Large intestine (tissue), 3 donors: ENCODE results near the gene HHEX. TPM values are rescaled to one million over a fixed set of nuclear protein-coding genes. Genes with fewer than 3 reads are reported as not detected.

Experiments
- DNase-seq, 2 donors: peaks; one replicate each; pipeline versions ENCODE4 v3.0.0 to v3.0.0-alpha.2; 2013
- H3K27ac ChIP-seq: one replicate; pipeline ENCODE4 v1.5.1; 2013; ENCODE audit warnings: low read length
- H3K27me3 ChIP-seq: 2 replicates; pipeline ENCODE4 v1.6.1; 2013; ENCODE audit warnings: low read length; ENCODE audit not compliant: control insufficient read depth, insufficient read depth
- H3K36me3 ChIP-seq: 2 replicates; pipeline ENCODE4 v1.6.1; 2013; ENCODE audit warnings: low read length; ENCODE audit not compliant: control insufficient read depth, insufficient read depth
- H3K4me1 ChIP-seq: one replicate; pipeline ENCODE4 v1.6.1; 2013; ENCODE audit warnings: low read length; ENCODE audit not compliant: control insufficient read depth, insufficient read depth
- H3K4me3 ChIP-seq: one replicate; pipeline ENCODE4 v1.5.1; 2013; ENCODE audit warnings: low read length
- H3K9me3 ChIP-seq: one replicate; pipeline ENCODE4 v1.6.1; 2013; ENCODE audit warnings: mild to moderate bottlenecking, low read depth, low read length, moderate library complexity; ENCODE audit not compliant: control insufficient read depth
- whole genome bisulfite sequencing: methylation state at CpG from one replicate; pipeline ENCODE4 v1.1.5; 2013; ENCODE audit warnings: low lambda C conversion rate; ENCODE audit not compliant: insufficient coverage; 5-methylcytosine and 5-hydroxymethylcytosine counted together
- polyA plus RNA-seq: library from polyadenylated mRNA; unstranded; fragments of 120-200 nt; gene quantifications from one replicate; pipeline ENCODE4 v1.2.1, GENCODE V29; 2013

Gene HHEX
- polyA plus RNA-seq, 1 donor, result 7.1 TPM

- WGBS, result no CpG with 5 or more reads among the region's 10 CpGs
Measured at GRCh38 chr10:92712016-92712889, 22.5 kb downstream of the HHEX start.

GRCh38 chr10:92714152-92714845 is 24.5 kb downstream of the HHEX start:
- Histone ChIP-seq H3K4me1 (no peaks in the 10 kb centered on the region), H3K27me3 (peaks cover 2% of the 10 kb centered on the region), H3K36me3 (no peaks in the 10 kb centered on the region), H3K4me3 (no peak overlapping the region), H3K9me3 (no peaks in the 10 kb centered on the region), H3K27ac (no peak overlapping the region)
- WGBS, result 100% methylated on average over 1 of the region's 7 CpGs
- no peak for DNase-seq

More at GRCh38 chr10:92712016-92712889, 22.5 kb downstream of the HHEX start:
- Histone ChIP-seq H3K4me1 (no peaks in the 10 kb centered on the region), H3K4me3 (no peak overlapping the region), H3K27ac (no peak overlapping the region), H3K36me3 (no peaks in the 10 kb centered on the region), H3K27me3 (no peaks in the 10 kb centered on the region), H3K9me3 (no peaks in the 10 kb centered on the region)
- no peak for DNase-seq

DNA sequence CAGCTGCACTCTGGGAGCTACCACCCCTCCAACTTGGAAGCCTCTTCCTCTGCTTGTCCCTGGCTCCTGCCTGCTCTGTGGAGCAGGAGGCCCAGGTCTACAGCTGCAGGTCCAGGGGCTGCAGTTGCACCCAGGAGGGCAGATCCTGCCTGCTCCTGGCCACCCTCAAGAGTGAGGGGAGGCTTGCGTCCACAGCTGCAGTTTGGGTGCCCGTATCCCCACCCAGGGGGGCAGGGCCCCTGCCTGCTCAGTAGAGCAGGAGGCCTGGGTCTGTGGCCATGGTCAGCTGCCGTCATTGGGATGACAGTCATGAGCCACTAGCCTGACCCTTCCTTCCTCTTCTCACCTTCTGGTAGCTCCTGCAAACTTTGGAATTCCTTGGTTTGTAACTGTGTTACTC is 25.1 kb downstream of the HHEX start:
- Histone ChIP-seq H3K27ac (no peak overlapping the region), H3K4me1 (no peaks in the 10 kb centered on the region), H3K36me3 (no peaks in the 10 kb centered on the region), H3K4me3 (no peak overlapping the region), H3K27me3 (peaks cover 3% of the 10 kb centered on the region), H3K9me3 (no peaks in the 10 kb centered on the region)
- DNase-seq, result no peak
- no CpG with 5 or more reads among the region's 3 CpGs for WGBS

DNA sequence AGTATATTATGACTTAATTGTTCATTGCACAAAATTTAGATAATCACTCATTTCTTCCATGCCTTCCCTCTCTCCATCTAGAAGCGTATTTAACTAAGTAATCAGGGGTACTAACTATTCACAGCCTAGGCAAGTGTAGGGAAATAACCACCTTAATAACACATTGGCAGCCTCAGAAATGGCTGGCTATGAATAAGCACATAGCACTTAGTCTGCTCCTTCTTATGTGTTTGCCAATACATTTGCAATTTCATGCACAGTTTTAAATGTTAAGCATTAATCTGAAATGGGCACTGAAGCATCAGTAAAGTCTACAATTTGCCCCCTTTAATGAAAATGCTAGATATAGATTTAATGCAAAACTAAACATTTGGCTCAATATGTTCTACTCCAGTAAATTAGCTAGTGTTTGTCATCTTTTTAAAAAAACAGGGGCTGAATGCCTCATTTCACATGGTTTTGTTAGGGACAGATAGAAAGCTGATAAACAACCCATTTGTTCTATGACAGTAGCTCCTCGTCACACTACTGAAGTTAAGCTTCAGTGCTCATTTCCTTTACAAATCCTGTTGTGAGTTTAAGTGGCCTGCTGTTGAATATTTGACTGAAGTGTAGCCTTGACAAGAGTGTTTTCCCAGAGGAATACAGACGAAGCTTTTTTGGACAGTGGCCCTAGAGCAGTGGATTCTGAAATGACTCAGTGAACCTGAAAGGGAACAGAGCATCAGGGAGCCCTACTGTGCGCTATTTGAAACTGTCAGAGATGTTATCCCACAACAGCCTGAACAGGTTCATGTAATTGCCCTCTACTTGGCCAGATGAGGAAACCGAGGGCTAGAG is 30.5 kb downstream of the HHEX start:
- no CpG with 5 or more reads among the region's 5 CpGs for WGBS
- no peaks in the 10 kb centered on the region for H3K36me3 ChIP-seq
- DNase-seq, result no peak
- no peaks in the 10 kb centered on the region for H3K4me1 ChIP-seq
- peaks cover 17% of the 10 kb centered on the region for H3K27me3 ChIP-seq
- no peak overlapping the region for H3K4me3 ChIP-seq
- H3K27ac ChIP-seq, result no peak overlapping the region
- H3K9me3 ChIP-seq, result no peaks in the 10 kb centered on the region

- Histone ChIP-seq H3K4me3 (no peak overlapping the region), H3K9me3 (no peaks in the 10 kb centered on the region), H3K36me3 (no peaks in the 10 kb centered on the region), H3K27me3 (peaks cover 17% of the 10 kb centered on the region), H3K27ac (no peak overlapping the region), H3K4me1 (no peaks in the 10 kb centered on the region)
- DNase-seq, result no peak
Measured at GRCh38 chr10:92720831-92721165, 31.0 kb downstream of the HHEX start.

DNA sequence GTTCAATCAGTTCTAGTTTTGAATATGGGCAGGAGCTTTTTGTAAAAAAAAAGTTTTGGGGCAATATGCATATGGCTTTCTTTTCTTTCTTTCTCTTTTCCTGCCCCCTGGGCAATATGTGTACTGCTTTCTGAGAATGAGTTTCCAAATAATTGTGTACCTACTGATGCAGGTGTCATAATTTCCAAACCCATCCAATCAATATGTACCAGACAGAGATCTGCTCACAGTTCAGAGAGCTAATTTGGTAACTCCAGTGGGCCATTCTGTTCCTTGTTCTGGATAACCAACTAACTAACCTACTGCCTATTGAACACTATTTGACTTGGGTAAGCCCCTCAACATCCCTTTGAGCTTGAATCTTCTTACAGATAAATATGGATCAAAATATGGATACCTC is 32.6 kb downstream of the HHEX start:
- no peaks in the 10 kb centered on the region for H3K4me1 ChIP-seq
- no peak for DNase-seq
- H3K27me3 ChIP-seq, result peaks cover 25% of the 10 kb centered on the region
- H3K27ac ChIP-seq, result no peak overlapping the region
- H3K9me3 ChIP-seq, result no peaks in the 10 kb centered on the region
- H3K36me3 ChIP-seq, result no peaks in the 10 kb centered on the region
- H3K4me3 ChIP-seq, result no peak overlapping the region

DNA sequence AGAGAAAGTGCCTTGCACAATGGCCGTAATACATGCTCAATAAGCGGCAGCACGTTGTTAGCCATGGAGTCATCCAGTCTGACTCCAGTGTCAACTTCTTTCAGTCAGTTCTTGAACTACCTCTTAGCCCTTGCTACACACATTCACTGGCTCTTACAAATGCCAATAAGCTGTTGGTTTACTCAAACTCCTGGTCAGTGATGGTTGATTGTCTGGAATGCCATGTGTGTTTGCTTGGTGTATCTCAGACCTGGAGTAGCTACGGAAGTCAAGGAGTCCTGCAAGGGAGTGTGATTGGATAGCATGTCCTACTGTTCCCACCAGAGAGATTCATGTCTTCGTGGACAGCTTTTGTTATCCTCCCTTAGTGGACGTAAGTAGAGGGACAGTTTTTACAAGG is 37.4 kb downstream of the HHEX start:
- Histone ChIP-seq H3K4me3 (no peak overlapping the region), H3K9me3 (no peaks in the 10 kb centered on the region), H3K27me3 (peaks cover 19% of the 10 kb centered on the region), H3K27ac (no peak overlapping the region), H3K4me1 (no peaks in the 10 kb centered on the region), H3K36me3 (no peaks in the 10 kb centered on the region)
- WGBS, result no CpG with 5 or more reads among the region's 6 CpGs
- DNase-seq, result no peak

- WGBS, result no CpG with 5 or more reads among the region's 3 CpGs
- Histone ChIP-seq H3K4me3 (no peak overlapping the region), H3K9me3 (no peaks in the 10 kb centered on the region), H3K27ac (no peak overlapping the region), H3K4me1 (no peaks in the 10 kb centered on the region), H3K36me3 (no peaks in the 10 kb centered on the region), H3K27me3 (peaks cover 19% of the 10 kb centered on the region)
- DNase-seq, result no peak
Measured at GRCh38 chr10:92727550-92727949, 37.8 kb downstream of the HHEX start.

DNA sequence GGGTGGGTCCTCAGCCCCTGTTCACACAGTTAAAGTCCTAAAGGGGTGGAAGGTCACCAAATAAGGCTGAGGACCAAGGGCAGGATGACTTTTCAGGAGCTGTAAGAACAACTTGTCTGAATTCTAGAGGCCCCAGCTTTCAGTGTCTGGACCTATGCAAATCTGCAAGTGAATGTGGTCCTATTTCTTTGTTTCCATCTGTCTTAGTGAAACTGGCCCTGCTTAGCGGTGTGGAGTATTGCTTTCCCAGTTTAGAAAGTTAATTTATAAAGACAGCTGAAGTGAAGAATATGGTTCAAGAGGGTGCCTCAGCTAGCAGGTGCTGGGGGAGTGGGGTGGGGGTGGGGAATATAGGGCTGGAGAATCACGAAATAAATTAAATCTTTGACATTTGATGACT is 40.1 kb downstream of the HHEX start:
- H3K36me3 ChIP-seq, result no peaks in the 10 kb centered on the region
- no peak overlapping the region for H3K27ac ChIP-seq
- 60% methylated on average over 1 of the region's 2 CpGs for WGBS
- no peaks in the 10 kb centered on the region for H3K9me3 ChIP-seq
- H3K4me1 ChIP-seq, result no peaks in the 10 kb centered on the region
- no peak overlapping the region for H3K4me3 ChIP-seq
- H3K27me3 ChIP-seq, result peaks cover 11% of the 10 kb centered on the region
- DNase-seq, result no peak

GRCh38 chr10:92732958-92733357 is 43.2 kb downstream of the HHEX start:
- no peak for DNase-seq
- WGBS, result no CpG with 5 or more reads among the region's 2 CpGs
- no peak overlapping the region for H3K27ac ChIP-seq
- no peaks in the 10 kb centered on the region for H3K27me3 ChIP-seq
- H3K9me3 ChIP-seq, result no peaks in the 10 kb centered on the region
- no peaks in the 10 kb centered on the region for H3K36me3 ChIP-seq
- H3K4me3 ChIP-seq, result no peak overlapping the region
- H3K4me1 ChIP-seq, result no peaks in the 10 kb centered on the region
